ENCODE data around the gene E4F1.

DNA sequence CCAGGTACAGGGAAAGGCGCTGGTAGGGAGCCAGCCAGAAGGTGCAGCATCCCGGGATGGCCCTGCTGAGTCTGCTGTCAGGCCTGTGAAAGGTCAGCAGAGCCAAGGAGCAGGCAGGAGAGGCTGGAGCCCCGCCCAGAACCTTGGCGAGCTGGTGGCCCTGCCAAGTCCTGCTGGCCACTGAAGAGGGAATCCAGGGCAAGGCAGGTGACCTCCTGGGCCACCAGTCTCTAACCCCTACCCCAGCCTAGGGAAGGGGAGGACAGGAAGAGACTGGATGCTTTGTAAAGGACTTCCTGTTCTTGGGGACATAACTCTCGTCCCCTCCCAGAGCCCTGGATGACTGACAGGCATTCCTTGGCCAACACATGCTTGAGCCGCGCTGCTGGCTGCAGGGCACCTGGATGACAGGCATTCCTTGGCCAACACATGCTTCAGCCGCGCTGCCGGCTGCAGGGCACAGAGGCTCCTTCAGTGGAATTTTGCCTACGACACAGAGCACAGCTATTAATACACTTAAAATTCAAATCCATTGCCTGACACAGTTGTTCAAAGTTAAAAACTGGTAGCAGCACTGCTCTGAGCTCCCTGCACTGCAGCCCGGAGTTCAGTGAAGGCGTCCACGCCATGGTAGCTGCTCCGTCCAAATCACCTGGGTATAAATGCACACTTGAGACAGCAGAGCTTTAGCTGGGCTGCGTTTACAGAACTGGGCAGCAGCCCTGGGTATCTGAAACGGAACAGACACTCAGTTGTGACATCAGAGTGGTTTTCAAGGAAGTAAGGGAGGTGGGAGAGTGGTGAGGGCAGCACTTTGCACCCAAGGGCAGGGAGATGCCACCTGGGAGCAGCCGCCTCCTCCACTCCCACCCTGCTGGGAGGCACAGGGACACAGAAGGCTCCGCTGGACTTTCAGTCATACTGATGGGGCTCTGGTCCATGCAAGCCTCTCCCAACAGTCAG is 10.7 kb upstream of the E4F1 start:
- TF ChIP-seq POLR2A (IDR thresholded peaks at IDR 0.05; ENCODE audit: extremely low read depth, insufficient read length): no peak
- TF ChIP-seq, protein P1, sequence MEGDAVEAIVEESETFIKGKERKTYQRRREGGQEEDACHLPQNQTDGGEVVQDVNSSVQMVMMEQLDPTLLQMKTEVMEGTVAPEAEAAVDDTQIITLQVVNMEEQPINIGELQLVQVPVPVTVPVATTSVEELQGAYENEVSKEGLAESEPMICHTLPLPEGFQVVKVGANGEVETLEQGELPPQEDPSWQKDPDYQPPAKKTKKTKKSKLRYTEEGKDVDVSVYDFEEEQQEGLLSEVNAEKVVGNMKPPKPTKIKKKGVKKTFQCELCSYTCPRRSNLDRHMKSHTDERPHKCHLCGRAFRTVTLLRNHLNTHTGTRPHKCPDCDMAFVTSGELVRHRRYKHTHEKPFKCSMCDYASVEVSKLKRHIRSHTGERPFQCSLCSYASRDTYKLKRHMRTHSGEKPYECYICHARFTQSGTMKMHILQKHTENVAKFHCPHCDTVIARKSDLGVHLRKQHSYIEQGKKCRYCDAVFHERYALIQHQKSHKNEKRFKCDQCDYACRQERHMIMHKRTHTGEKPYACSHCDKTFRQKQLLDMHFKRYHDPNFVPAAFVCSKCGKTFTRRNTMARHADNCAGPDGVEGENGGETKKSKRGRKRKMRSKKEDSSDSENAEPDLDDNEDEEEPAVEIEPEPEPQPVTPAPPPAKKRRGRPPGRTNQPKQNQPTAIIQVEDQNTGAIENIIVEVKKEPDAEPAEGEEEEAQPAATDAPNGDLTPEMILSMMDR (IDR thresholded peaks at IDR 0.05; ENCODE audit: low read depth, low read length): no peak
- TF ChIP-seq, protein P2, sequence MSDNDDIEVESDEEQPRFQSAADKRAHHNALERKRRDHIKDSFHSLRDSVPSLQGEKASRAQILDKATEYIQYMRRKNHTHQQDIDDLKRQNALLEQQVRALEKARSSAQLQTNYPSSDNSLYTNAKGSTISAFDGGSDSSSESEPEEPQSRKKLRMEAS (IDR thresholded peaks at IDR 0.05; ENCODE audit: low read depth, low read length): 0 out of 2 replicates have a peak, but pooled peaks have one; percentile 10
- peak; percentile 17; the same call in 1 of the 2 replicates for TF ChIP-seq MYC (IDR thresholded peaks at IDR 0.05; ENCODE audit: low read depth, low read length)

Data from NB4 (cell line).